Myometrial cell (primary cell): Measurements from ENCODE around the gene POTEG. TPM values are rescaled to one million over a fixed set of nuclear protein-coding genes. Genes with fewer than 3 reads are reported as not detected.

Experiments
- total RNA-seq: library from RNA; depleted of rRNA; stranded (reverse); fragments of >200 nt; gene quantifications from 2 replicates; pipeline ENCODE4 v1.2.3, GENCODE V29; 2015

The POTEG gene
- total RNA-seq, result not detected in 2 replicates

GRCh38 chr14:19434241-19434640, at the start of gene POTEG:
TSS of gene POTEG (minus strand) at chr14:19434341. CDS start at chr14:19434289, 52 bp downstream.

